Femur (tissue), 1 donor: ENCODE results near the gene MRGPRD.

Source experiments
- DNase-seq: peaks from one replicate; pipeline ENCODE4 v3.0.0-alpha.2; 2017

Gene MRGPRD

GRCh38 chr11:68966894-68967780 is 13.6 kb downstream of the MRGPRD start:
- no peak for DNase-seq

- peak; percentile 79 for DNase-seq
Observed at GRCh38 chr11:68965901-68966853, 14.6 kb downstream of the MRGPRD start.

GRCh38 chr11:68963779-68964178 is 17.0 kb downstream of the MRGPRD start:
- DNase-seq = no peak

GRCh38 chr11:68962527-68963250 is 18.1 kb downstream of the MRGPRD start:
- no peak for DNase-seq

- no peak for DNase-seq
Observed at GRCh38 chr11:68961245-68961644, 19.5 kb downstream of the MRGPRD start.

GRCh38 chr11:68960294-68961071 is 20.3 kb downstream of the MRGPRD start:
- DNase-seq = no peak

GRCh38 chr11:68959465-68960293 is 21.1 kb downstream of the MRGPRD start:
- peak; percentile 40 for DNase-seq

GRCh38 chr11:68958211-68958610 is 22.6 kb downstream of the MRGPRD start:
- DNase-seq = peak; percentile 10

- no peak for DNase-seq
Observed at GRCh38 chr11:68956547-68957254, 24.1 kb downstream of the MRGPRD start.

- no peak for DNase-seq
Observed at GRCh38 chr11:68956142-68956541, 24.6 kb downstream of the MRGPRD start.

GRCh38 chr11:68955607-68955958 is 25.2 kb downstream of the MRGPRD start:
- DNase-seq = no peak

GRCh38 chr11:68954836-68955606 is 25.8 kb downstream of the MRGPRD start:
- peak; percentile 66 for DNase-seq

GRCh38 chr11:68950762-68951161 is 30.0 kb downstream of the MRGPRD start:
- no peak for DNase-seq

GRCh38 chr11:68950270-68950669 is 30.5 kb downstream of the MRGPRD start:
- DNase-seq = no peak

GRCh38 chr11:68948935-68949334 is 31.9 kb downstream of the MRGPRD start:
- DNase-seq = no peak

GRCh38 chr11:68948496-68948895 is 32.3 kb downstream of the MRGPRD start:
- DNase-seq = no peak

- DNase-seq = no peak
Observed at GRCh38 chr11:68947151-68947550, 33.6 kb downstream of the MRGPRD start.

- peak; percentile 65 for DNase-seq
Observed at GRCh38 chr11:68946416-68947090, 34.2 kb downstream of the MRGPRD start.

GRCh38 chr11:68942751-68943271 is 38.0 kb downstream of the MRGPRD start:
- peak; percentile 80 for DNase-seq
